Activated T-helper 2 cell treated with anti-CD3 and anti-CD28 coated beads, Interferon-gamma antibody, Interleukin-2, Interleukin-4, amounts not matched to agents 10 μg/mL and 5 μg/mL and 100 μg/mL, durations not matched to agents 14 hours and 24 hours and 36 hours (primary cell): ENCODE results near the gene TCF3. TPM values are rescaled to one million over a fixed set of nuclear protein-coding genes. Genes with fewer than 3 reads are reported as not detected.
"Not testable (repeated sequence)": the region's sequence is repeated elsewhere in the genome, so short reads cannot be mapped to it uniquely, and the experiment has no call there.

ENCODE experiments used
- DNase-seq: peaks from one replicate; pipeline ENCODE4 v3.0.0; 2021; ENCODE audit warnings: low spot score
- H3K27ac Mint-ChIP-seq: one replicate; pipeline ENCODE4 v1.8.0; 2021; ENCODE audit warnings: mixed read lengths
- H3K27me3 Mint-ChIP-seq: one replicate; pipeline ENCODE4 v1.8.0; 2021; ENCODE audit warnings: low read depth, mixed read lengths
- H3K36me3 Mint-ChIP-seq: one replicate; pipeline ENCODE4 v1.8.0; 2021; ENCODE audit warnings: low read depth, mixed read lengths
- H3K4me1 Mint-ChIP-seq: one replicate; pipeline ENCODE4 v1.8.0; 2021; ENCODE audit warnings: low read depth, mixed read lengths
- H3K4me3 Mint-ChIP-seq: one replicate; pipeline ENCODE4 v1.8.0; 2021; ENCODE audit warnings: low read depth, mild to moderate bottlenecking, moderate library complexity, mixed read lengths
- H3K9me3 Mint-ChIP-seq: one replicate; pipeline ENCODE4 v1.8.0; 2021; ENCODE audit warnings: mixed read lengths
- intact Hi-C: fragments of 100-400 bp; cut with micrococcal nuclease; formaldehyde crosslinking; loops from one replicate; pipeline ENCODE4 v1.15.1; 2023
- total RNA-seq: library from RNA; stranded (reverse); gene quantifications from 2 replicates; pipeline ENCODE4 v1.2.3, GENCODE V29; 2022

The TCF3 gene
- total RNA-seq, 1 donor from 2014 or later = 153 TPM

GRCh38 chr19:1683869-1684572, 31.6 kb upstream of the TCF3 start:
- intact Hi-C loops = no loop called here
- Mint-ChIP-seq H3K27ac (no peak overlapping the region), H3K4me1 (no peaks in the 10 kb centered on the region), H3K4me3 (no peak overlapping the region), H3K36me3 (no peaks in the 10 kb centered on the region), H3K9me3 (no peaks in the 10 kb centered on the region), H3K27me3 (peaks cover 12% of the 10 kb centered on the region)
- no peak for DNase-seq

- no peak for DNase-seq
- no peaks in the 10 kb centered on the region for H3K4me1 Mint-ChIP-seq
- H3K27ac Mint-ChIP-seq = no peak overlapping the region
- H3K4me3 Mint-ChIP-seq = no peak overlapping the region
- no peaks in the 10 kb centered on the region for H3K9me3 Mint-ChIP-seq
- intact Hi-C loops = no loop called here
- H3K27me3 Mint-ChIP-seq = peaks cover 25% of the 10 kb centered on the region
- H3K36me3 Mint-ChIP-seq = no peaks in the 10 kb centered on the region
Measured at GRCh38 chr19:1680976-1681375, 28.6 kb upstream of the TCF3 start.

- peaks cover 36% of the 10 kb centered on the region for H3K27me3 Mint-ChIP-seq
- H3K27ac Mint-ChIP-seq = no peak overlapping the region
- intact Hi-C loops = no loop called here
Measured at GRCh38 chr19:1678073-1678472, 25.7 kb upstream of the TCF3 start.

GRCh38 chr19:1676351-1677266, 24.2 kb upstream of the TCF3 start:
- intact Hi-C loops = no loop called here
- Mint-ChIP-seq H3K27me3 (peaks cover 31% of the 10 kb centered on the region), H3K9me3 (no peaks in the 10 kb centered on the region), H3K4me3 (no peak overlapping the region), H3K27ac (no peak overlapping the region), H3K36me3 (no peaks in the 10 kb centered on the region), H3K4me1 (no peaks in the 10 kb centered on the region)
- DNase-seq = no peak

More at GRCh38 chr19:1678073-1678472, 25.7 kb upstream of the TCF3 start:
- no peaks in the 10 kb centered on the region for H3K9me3 Mint-ChIP-seq
- no peaks in the 10 kb centered on the region for H3K4me1 Mint-ChIP-seq
- no peak overlapping the region for H3K4me3 Mint-ChIP-seq
- no peaks in the 10 kb centered on the region for H3K36me3 Mint-ChIP-seq
- no peak for DNase-seq

- no peaks in the 10 kb centered on the region for H3K36me3 Mint-ChIP-seq
- DNase-seq = no peak
- intact Hi-C loops = no loop called here
- peaks cover 36% of the 10 kb centered on the region for H3K27me3 Mint-ChIP-seq
- no peak overlapping the region for H3K4me3 Mint-ChIP-seq
- no peak overlapping the region for H3K27ac Mint-ChIP-seq
- no peaks in the 10 kb centered on the region for H3K9me3 Mint-ChIP-seq
- H3K4me1 Mint-ChIP-seq = no peaks in the 10 kb centered on the region
Measured at GRCh38 chr19:1675633-1676350, 23.4 kb upstream of the TCF3 start.

- no peaks in the 10 kb centered on the region for H3K4me1 Mint-ChIP-seq
- intact Hi-C loops = no loop called here
- DNase-seq = no peak
- no peaks in the 10 kb centered on the region for H3K36me3 Mint-ChIP-seq
- peaks cover 48% of the 10 kb centered on the region for H3K27me3 Mint-ChIP-seq
- H3K9me3 Mint-ChIP-seq = no peaks in the 10 kb centered on the region
- no peak overlapping the region for H3K27ac Mint-ChIP-seq
- H3K4me3 Mint-ChIP-seq = no peak overlapping the region
Measured at GRCh38 chr19:1674293-1674679, 21.9 kb upstream of the TCF3 start.

GRCh38 chr19:1673645-1674292, 21.4 kb upstream of the TCF3 start:
- Mint-ChIP-seq H3K36me3 (no peaks in the 10 kb centered on the region), H3K9me3 (no peaks in the 10 kb centered on the region), H3K4me1 (no peaks in the 10 kb centered on the region), H3K27me3 (peaks cover 53% of the 10 kb centered on the region), H3K4me3 (no peak overlapping the region), H3K27ac (no peak overlapping the region)
- intact Hi-C loops = no loop called here
- DNase-seq = no peak

GRCh38 chr19:1672769-1673644, 20.6 kb upstream of the TCF3 start:
- no peak overlapping the region for H3K27ac Mint-ChIP-seq
- peaks cover 3% of the 10 kb centered on the region for H3K4me1 Mint-ChIP-seq
- H3K4me3 Mint-ChIP-seq = no peak overlapping the region
- DNase-seq = no peak
- peaks cover 55% of the 10 kb centered on the region for H3K27me3 Mint-ChIP-seq
- no peaks in the 10 kb centered on the region for H3K9me3 Mint-ChIP-seq
- intact Hi-C loops = no loop called here
- H3K36me3 Mint-ChIP-seq = no peaks in the 10 kb centered on the region

GRCh38 chr19:1672038-1672768, 19.8 kb upstream of the TCF3 start:
- Mint-ChIP-seq H3K27me3 (peaks cover 55% of the 10 kb centered on the region), H3K9me3 (no peaks in the 10 kb centered on the region), H3K36me3 (no peaks in the 10 kb centered on the region), H3K4me1 (peaks cover 4% of the 10 kb centered on the region), H3K4me3 (no peak overlapping the region), H3K27ac (no peak overlapping the region)
- DNase-seq = peak; percentile 42
- intact Hi-C loops = no loop called here

- intact Hi-C loops = loop anchor here (2.0 kb wide), 1 partner anchor 125 kb away; no protein-coding TSS in a partner anchor
- Mint-ChIP-seq H3K27me3 (peaks cover 51% of the 10 kb centered on the region), H3K36me3 (no peaks in the 10 kb centered on the region), H3K4me1 (peaks cover 4% of the 10 kb centered on the region), H3K4me3 (no peak overlapping the region), H3K27ac (no peak overlapping the region), H3K9me3 (no peaks in the 10 kb centered on the region)
- no peak for DNase-seq
Measured at GRCh38 chr19:1671716-1672037, 19.3 kb upstream of the TCF3 start.

GRCh38 chr19:1670747-1671146, 18.3 kb upstream of the TCF3 start:
- H3K4me3 Mint-ChIP-seq, H3K9me3 Mint-ChIP-seq, H3K36me3 Mint-ChIP-seq, DNase-seq, H3K27ac Mint-ChIP-seq, H3K4me1 Mint-ChIP-seq: not testable (repeated sequence)
- peaks cover 49% of the 10 kb centered on the region for H3K27me3 Mint-ChIP-seq
- intact Hi-C loops = loop anchor here (2.0 kb wide), 1 partner anchor 124 kb away; no protein-coding TSS in a partner anchor
